Measurements from ENCODE around the gene NEUROD4. TPM values are rescaled to one million over a fixed set of nuclear protein-coding genes. Genes with fewer than 3 reads are reported as not detected.

Gene NEUROD4
- total RNA-seq, 1 donor from 2014 or later = not detected

GRCh38 chr12:54974279-54974678 lies 45.5 kb upstream of the NEUROD4 start:
- Mint-ChIP-seq H3K9me3 (ENCODE audit: unreplicated experiment) (no peaks in the 10 kb centered on the region), H3K27ac (ENCODE audit: unreplicated experiment) (no peak overlapping the region), H3K36me3 (ENCODE audit: low read depth, unreplicated experiment) (no peaks in the 10 kb centered on the region), H3K4me1 (ENCODE audit: low read depth, unreplicated experiment) (peaks cover 29% of the 10 kb centered on the region), H3K27me3 (ENCODE audit: low read depth, unreplicated experiment) (no peaks in the 10 kb centered on the region), H3K4me3 (ENCODE audit: unreplicated experiment) (no peak overlapping the region)
- no peak overlapping the region for H3K27ac ChIP-seq (ENCODE audit: low read depth, low read length)
- H3K4me3 ChIP-seq (ENCODE audit: insufficient read depth, low read depth, low read length) = no peak overlapping the region
- DNase-seq (ENCODE audit: low read depth) (no peak), FAIRE-seq (no peak)
- no peaks in the 10 kb centered on the region for H3K79me2 ChIP-seq (ENCODE audit: insufficient read depth, low read length)
- no peaks in the 10 kb centered on the region for H3K27me3 ChIP-seq (ENCODE audit: insufficient read depth, low read length)
- H4K20me1 ChIP-seq (ENCODE audit: insufficient read depth, low read length) = no peaks in the 10 kb centered on the region
- no peak overlapping the region for H3K9ac ChIP-seq (ENCODE audit: low read length)
- H3K9me3 ChIP-seq (ENCODE audit: insufficient read depth, low read depth, low read length) = no peaks in the 10 kb centered on the region
- no peaks in the 10 kb centered on the region for H3K36me3 ChIP-seq (ENCODE audit: insufficient read depth, low read length)
- TF ChIP-seq CTCF (IDR thresholded peaks at IDR 0.05; ENCODE audit: insufficient read depth, low read depth, low read length) (no peak), EZH2 (IDR thresholded peaks at IDR 0.05; ENCODE audit: insufficient read depth, low read length) (no peak)
- no peak overlapping the region for H3K4me2 ChIP-seq (ENCODE audit: low read length)
- H3K4me1 ChIP-seq (ENCODE audit: insufficient read depth, low read length) = peaks cover 22% of the 10 kb centered on the region
- H2AFZ ChIP-seq (ENCODE audit: low read depth, low read length) = no peak overlapping the region

GRCh38 chr12:54975272-54975671 lies 44.5 kb upstream of the NEUROD4 start:
- H3K4me2 ChIP-seq (ENCODE audit: low read length) = no peak overlapping the region
- no peak for TF ChIP-seq EZH2 (IDR thresholded peaks at IDR 0.05; ENCODE audit: insufficient read depth, low read length)
- TF ChIP-seq CTCF (IDR thresholded peaks at IDR 0.05; ENCODE audit: insufficient read depth, low read depth, low read length) = no peak
- no peak for DNase-seq (ENCODE audit: low read depth)
- Mint-ChIP-seq H3K9me3 (ENCODE audit: unreplicated experiment) (no peaks in the 10 kb centered on the region), H3K36me3 (ENCODE audit: low read depth, unreplicated experiment) (no peaks in the 10 kb centered on the region), H3K4me3 (ENCODE audit: unreplicated experiment) (no peak overlapping the region), H3K27me3 (ENCODE audit: low read depth, unreplicated experiment) (no peaks in the 10 kb centered on the region), H3K4me1 (ENCODE audit: low read depth, unreplicated experiment) (peaks cover 29% of the 10 kb centered on the region), H3K27ac (ENCODE audit: unreplicated experiment) (no peak overlapping the region)
- no peak overlapping the region for H2AFZ ChIP-seq (ENCODE audit: low read depth, low read length)
- H3K4me1 ChIP-seq (ENCODE audit: insufficient read depth, low read length) = peaks cover 22% of the 10 kb centered on the region
- no peaks in the 10 kb centered on the region for H4K20me1 ChIP-seq (ENCODE audit: insufficient read depth, low read length)
- H3K27me3 ChIP-seq (ENCODE audit: insufficient read depth, low read length) = no peaks in the 10 kb centered on the region
- no peaks in the 10 kb centered on the region for H3K9me3 ChIP-seq (ENCODE audit: insufficient read depth, low read depth, low read length)
- no peak overlapping the region for H3K4me3 ChIP-seq (ENCODE audit: insufficient read depth, low read depth, low read length)
- H3K27ac ChIP-seq (ENCODE audit: low read depth, low read length) = no peak overlapping the region
- H3K36me3 ChIP-seq (ENCODE audit: insufficient read depth, low read length) = no peaks in the 10 kb centered on the region
- no peaks in the 10 kb centered on the region for H3K79me2 ChIP-seq (ENCODE audit: insufficient read depth, low read length)
- peak; percentile 17 for FAIRE-seq
- H3K9ac ChIP-seq (ENCODE audit: low read length) = no peak overlapping the region

- Histone ChIP-seq H4K20me1 (ENCODE audit: insufficient read depth, low read length) (no peaks in the 10 kb centered on the region), H3K36me3 (ENCODE audit: insufficient read depth, low read length) (no peaks in the 10 kb centered on the region), H3K4me3 (ENCODE audit: insufficient read depth, low read depth, low read length) (no peak overlapping the region), H3K4me1 (ENCODE audit: insufficient read depth, low read length) (peaks cover 22% of the 10 kb centered on the region), H3K4me2 (ENCODE audit: low read length) (peak overlapping the region; percentile 61), H3K9me3 (ENCODE audit: insufficient read depth, low read depth, low read length) (no peaks in the 10 kb centered on the region), H3K27ac (ENCODE audit: low read depth, low read length) (no peak overlapping the region), H3K27me3 (ENCODE audit: insufficient read depth, low read length) (no peaks in the 10 kb centered on the region), H3K9ac (ENCODE audit: low read length) (no peak overlapping the region), H2AFZ (ENCODE audit: low read depth, low read length) (no peak overlapping the region), H3K79me2 (ENCODE audit: insufficient read depth, low read length) (no peaks in the 10 kb centered on the region)
- Mint-ChIP-seq H3K4me1 (ENCODE audit: low read depth, unreplicated experiment) (peaks cover 27% of the 10 kb centered on the region), H3K27ac (ENCODE audit: unreplicated experiment) (peak overlapping the region; percentile 99), H3K9me3 (ENCODE audit: unreplicated experiment) (no peaks in the 10 kb centered on the region), H3K4me3 (ENCODE audit: unreplicated experiment) (no peak overlapping the region), H3K27me3 (ENCODE audit: low read depth, unreplicated experiment) (no peaks in the 10 kb centered on the region), H3K36me3 (ENCODE audit: low read depth, unreplicated experiment) (no peaks in the 10 kb centered on the region)
- TF ChIP-seq CTCF (IDR thresholded peaks at IDR 0.05; ENCODE audit: insufficient read depth, low read depth, low read length) (no peak), EZH2 (IDR thresholded peaks at IDR 0.05; ENCODE audit: insufficient read depth, low read length) (no peak)
- FAIRE-seq (no peak), DNase-seq (ENCODE audit: low read depth) (no peak)
Measured at GRCh38 chr12:54975875-54976274, 43.9 kb upstream of the NEUROD4 start.

Data from astrocyte (in vitro differentiated cells and primary cell).